OCI-LY1 (cell line): ENCODE data around the gene MRM2.

ENCODE experiments used
- H2AFZ ChIP-seq: fragments of 200-600 bp; sonication (generic), shearing (Covaris generic); 2 replicates; pipeline ENCODE4 v1.6.0; 2014; ENCODE audit warnings: antibody characterized with exemption, mild to moderate bottlenecking, low read length
- H3F3A ChIP-seq: fragments of 200-600 bp; sonication (generic), shearing (Covaris generic); 2 replicates; pipeline ENCODE4 v1.6.0; 2014; ENCODE audit warnings: mild to moderate bottlenecking, antibody characterized with exemption, low read length, moderate library complexity; ENCODE audit not compliant: insufficient read depth
- H3K27ac ChIP-seq: fragments of 200-600 bp; sonication (generic); 2 replicates; pipeline ENCODE4 v1.5.1; 2014; ENCODE audit warnings: low read length, mixed run types, mild to moderate bottlenecking, low read depth; ENCODE audit not compliant: poor library complexity, severe bottlenecking
- H3K27me3 ChIP-seq: fragments of 200-600 bp; sonication (generic); 2 replicates; pipeline ENCODE4 v1.6.0; 2014; ENCODE audit warnings: antibody characterized with exemption, mild to moderate bottlenecking, low read length, moderate library complexity; ENCODE audit not compliant: insufficient read depth
- H3K36me3 ChIP-seq: fragments of 200-600 bp; sonication (generic); 2 replicates; pipeline ENCODE4 v1.6.1; 2014; ENCODE audit warnings: mild to moderate bottlenecking, antibody characterized with exemption, low read length, moderate library complexity, mixed read lengths; ENCODE audit not compliant: insufficient read depth
- H3K4me1 ChIP-seq: fragments of 200-600 bp; sonication (generic); 2 replicates; pipeline ENCODE4 v1.5.1; 2014; ENCODE audit warnings: mild to moderate bottlenecking, low read length, moderate library complexity; ENCODE audit not compliant: insufficient read depth, severe bottlenecking
- H3K4me2 ChIP-seq: fragments of 200-600 bp; sonication (generic), shearing (Covaris generic); 2 replicates; pipeline ENCODE4 v1.6.1; 2014; ENCODE audit warnings: low read length
- H3K4me3 ChIP-seq: fragments of 200-600 bp; sonication (generic); 2 replicates; pipeline ENCODE4 v1.5.1; 2014; ENCODE audit warnings: low read length, low read depth, mild to moderate bottlenecking, mixed read lengths; ENCODE audit not compliant: poor library complexity, severe bottlenecking
- H3K79me2 ChIP-seq: fragments of 200-600 bp; shearing (Covaris generic); 2 replicates; pipeline ENCODE4 v1.6.1; 2016; ENCODE audit warnings: mixed run types, low read length, mixed read lengths; ENCODE audit not compliant: insufficient read depth
- H3K9ac ChIP-seq: fragments of 200-600 bp; sonication (generic), shearing (Covaris generic); 2 replicates; pipeline ENCODE4 v1.6.1; 2014; ENCODE audit warnings: mild to moderate bottlenecking, low read length, mixed read lengths
- H3K9me2 ChIP-seq: fragments of 200-600 bp; sonication (generic), shearing (Covaris generic); 2 replicates; pipeline ENCODE4 v1.6.1; 2014; ENCODE audit warnings: low read depth, mild to moderate bottlenecking, low read length, mixed read lengths
- H3K9me3 ChIP-seq: fragments of 200-600 bp; shearing (Covaris generic); 2 replicates; pipeline ENCODE4 v1.6.1; 2014; ENCODE audit warnings: low read length, mixed read lengths
- H4K20me1 ChIP-seq: fragments of 200-600 bp; sonication (generic), shearing (Covaris generic); 2 replicates; pipeline ENCODE4 v1.6.0; 2016; ENCODE audit warnings: mild to moderate bottlenecking, low read length; ENCODE audit not compliant: insufficient read depth
- CTCF ChIP-seq: fragments of 200-600 bp; sonication (generic), shearing (Covaris generic); IDR thresholded peaks from 2 replicates; pipeline ENCODE4 v1.5.1; 2017; ENCODE audit warnings: mild to moderate bottlenecking, antibody characterized with exemption, low read length, moderate library complexity, mixed read lengths
- EZH2 ChIP-seq: fragments of 200-600 bp; sonication (generic), shearing (Covaris generic); IDR thresholded peaks from 2 replicates; pipeline ENCODE4 v1.8.0; 2017; ENCODE audit warnings: borderline replicate concordance, mixed run types, mild to moderate bottlenecking, antibody characterized with exemption, low read length, moderate library complexity, mixed read lengths

MRM2 gene

GRCh38 chr7:2202901-2203765 is 38.9 kb downstream of the MRM2 start:
- peaks cover 18% of the 10 kb centered on the region for H3K4me1 ChIP-seq
- no peak overlapping the region for H3K4me3 ChIP-seq
- H3K9me2 ChIP-seq = no peaks in the 10 kb centered on the region
- H3F3A ChIP-seq = no peaks in the 10 kb centered on the region
- no peak overlapping the region for H2AFZ ChIP-seq
- no peak overlapping the region; the same call in 1 of the 2 replicates for H3K9ac ChIP-seq
- no peaks in the 10 kb centered on the region for H4K20me1 ChIP-seq
- peak overlapping the region; percentile 3 for H3K27ac ChIP-seq
- H3K36me3 ChIP-seq = peaks cover 45% of the 10 kb centered on the region
- H3K4me2 ChIP-seq = peak overlapping the region; percentile 32; the same call in 1 of the 2 replicates
- TF ChIP-seq CTCF (no peak), EZH2 (no peak)
- no peaks in the 10 kb centered on the region for H3K27me3 ChIP-seq
- H3K79me2 ChIP-seq = no peaks in the 10 kb centered on the region
- H3K9me3 ChIP-seq = no peaks in the 10 kb centered on the region

- no peaks in the 10 kb centered on the region for H3K27me3 ChIP-seq
- peaks cover 18% of the 10 kb centered on the region for H3K4me1 ChIP-seq
- H3K9me3 ChIP-seq = no peaks in the 10 kb centered on the region
- H3K4me2 ChIP-seq = no peak overlapping the region
- H3F3A ChIP-seq = no peaks in the 10 kb centered on the region
- no peak overlapping the region for H3K4me3 ChIP-seq
- no peaks in the 10 kb centered on the region for H3K79me2 ChIP-seq
- no peak overlapping the region for H3K9ac ChIP-seq
- no peak overlapping the region for H3K27ac ChIP-seq
- no peak overlapping the region for H2AFZ ChIP-seq
- H3K36me3 ChIP-seq = peaks cover 37% of the 10 kb centered on the region
- H4K20me1 ChIP-seq = no peaks in the 10 kb centered on the region
- TF ChIP-seq CTCF (no peak), EZH2 (no peak)
- no peaks in the 10 kb centered on the region for H3K9me2 ChIP-seq
Observed at GRCh38 chr7:2202361-2202761, 39.6 kb downstream of the MRM2 start.

- Histone ChIP-seq H3K4me2 (no peak overlapping the region), H3K36me3 (peaks cover 36% of the 10 kb centered on the region)
Observed at GRCh38 chr7:2201686-2202360, 40.2 kb downstream of the MRM2 start.

More at GRCh38 chr7:2201686-2202360, 40.2 kb downstream of the MRM2 start:
- peaks cover 18% of the 10 kb centered on the region for H3K4me1 ChIP-seq
- H3K79me2 ChIP-seq = no peaks in the 10 kb centered on the region
- no peaks in the 10 kb centered on the region for H3K9me2 ChIP-seq
- H3F3A ChIP-seq = no peaks in the 10 kb centered on the region
- no peak overlapping the region for H3K4me3 ChIP-seq
- no peaks in the 10 kb centered on the region for H3K9me3 ChIP-seq
- H4K20me1 ChIP-seq = no peaks in the 10 kb centered on the region
- TF ChIP-seq EZH2 (no peak), CTCF (no peak)
- H3K9ac ChIP-seq = no peak overlapping the region
- H3K27me3 ChIP-seq = no peaks in the 10 kb centered on the region
- H3K27ac ChIP-seq = no peak overlapping the region
- H2AFZ ChIP-seq = no peak overlapping the region
